ENCODE results near the gene GEN1.

Gene GEN1

DNA sequence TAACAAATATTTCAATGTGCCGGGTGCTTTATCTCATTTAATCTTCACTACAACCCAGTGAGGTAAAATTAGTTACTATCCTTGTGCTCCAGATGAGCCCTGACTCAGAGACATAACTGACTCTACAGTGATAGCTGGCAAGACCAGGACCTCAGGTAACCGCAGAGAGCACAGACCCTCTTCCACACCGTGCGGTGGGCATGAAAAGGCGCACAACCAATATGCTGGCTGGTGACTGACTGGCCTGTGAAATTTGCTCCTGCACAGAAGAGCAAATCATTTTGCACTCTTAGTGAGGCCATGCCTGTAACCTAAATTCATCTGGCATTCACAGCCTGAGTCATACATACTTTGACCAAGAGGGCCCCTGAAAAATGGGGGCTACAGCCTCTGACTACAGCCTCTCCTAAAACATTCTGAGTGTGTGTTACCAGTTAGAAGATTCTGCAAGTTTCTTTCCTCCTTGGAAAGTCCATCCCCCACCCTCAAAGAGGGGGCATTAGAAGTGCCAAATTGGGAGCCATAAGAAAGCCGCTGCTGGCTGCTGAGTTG is 39.9 kb downstream of the GEN1 start:
- H3K27me3 Mint-ChIP-seq: no peaks in the 10 kb centered on the region
- no peaks in the 10 kb centered on the region for H3K36me3 Mint-ChIP-seq
- DNase-seq (ENCODE audit: low spot score in 2 of 2): no peak
- no peak overlapping the region for H3K27ac Mint-ChIP-seq
- H3K4me3 Mint-ChIP-seq: no peak overlapping the region
- ATAC-seq (ENCODE audit: low read depth): no peak
- H3K4me1 Mint-ChIP-seq: peaks cover 6% of the 10 kb centered on the region
- no peaks in the 10 kb centered on the region for H3K9me3 Mint-ChIP-seq

DNA sequence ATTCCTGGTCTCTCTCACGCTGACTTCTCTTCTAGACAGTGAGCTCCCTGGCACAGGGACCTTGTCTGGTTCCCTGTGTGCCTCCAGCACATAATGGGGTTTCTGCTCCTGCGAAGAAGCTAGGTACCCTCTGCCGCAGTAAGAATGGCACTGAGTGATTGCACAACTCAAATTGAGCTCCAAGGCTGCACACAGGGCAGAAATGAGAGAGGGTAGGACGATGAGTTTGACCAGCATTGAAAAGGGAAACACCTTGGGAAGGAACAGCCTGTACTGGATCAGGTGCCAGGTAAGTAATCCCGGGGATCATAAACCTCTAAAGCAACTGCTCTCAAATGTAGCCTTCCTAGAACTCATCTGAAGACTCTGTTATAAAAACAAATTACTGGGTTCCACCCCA is 41.4 kb downstream of the GEN1 start:
- H3K9me3 Mint-ChIP-seq: no peaks in the 10 kb centered on the region
- ATAC-seq (ENCODE audit: low read depth): no peak
- H3K27ac Mint-ChIP-seq: no peak overlapping the region
- DNase-seq (ENCODE audit: low spot score in 2 of 2): no peak
- H3K4me3 Mint-ChIP-seq: no peak overlapping the region
- H3K36me3 Mint-ChIP-seq: no peaks in the 10 kb centered on the region
- H3K27me3 Mint-ChIP-seq: no peaks in the 10 kb centered on the region
- H3K4me1 Mint-ChIP-seq: peaks cover 12% of the 10 kb centered on the region

DNA sequence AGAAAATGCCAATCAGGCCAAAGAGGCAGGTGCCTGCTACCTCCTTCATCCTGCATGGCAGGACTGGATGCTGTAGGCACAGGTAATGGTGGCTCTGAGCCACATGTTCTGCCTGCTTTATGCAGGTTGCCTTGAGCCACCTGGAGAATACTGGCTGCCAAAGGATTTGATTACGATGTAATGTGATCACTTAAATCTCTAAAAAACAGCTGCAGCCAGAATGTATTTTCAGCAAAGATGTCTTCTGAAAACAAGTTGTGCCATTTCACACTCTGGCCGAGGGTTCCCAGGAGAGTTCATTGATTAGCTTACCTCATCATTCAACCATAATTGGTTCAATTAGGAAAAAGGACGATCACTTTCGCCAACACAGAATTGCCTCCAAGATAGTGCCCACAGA is 44.4 kb downstream of the GEN1 start:
- Mint-ChIP-seq H3K9me3 (no peaks in the 10 kb centered on the region), H3K27me3 (no peaks in the 10 kb centered on the region), H3K4me1 (peaks cover 15% of the 10 kb centered on the region), H3K36me3 (no peaks in the 10 kb centered on the region), H3K4me3 (no peak overlapping the region), H3K27ac (no peak overlapping the region)
- DNase-seq (ENCODE audit: low spot score in 2 of 2) (no peak), ATAC-seq (ENCODE audit: low read depth) (no peak)

DNA sequence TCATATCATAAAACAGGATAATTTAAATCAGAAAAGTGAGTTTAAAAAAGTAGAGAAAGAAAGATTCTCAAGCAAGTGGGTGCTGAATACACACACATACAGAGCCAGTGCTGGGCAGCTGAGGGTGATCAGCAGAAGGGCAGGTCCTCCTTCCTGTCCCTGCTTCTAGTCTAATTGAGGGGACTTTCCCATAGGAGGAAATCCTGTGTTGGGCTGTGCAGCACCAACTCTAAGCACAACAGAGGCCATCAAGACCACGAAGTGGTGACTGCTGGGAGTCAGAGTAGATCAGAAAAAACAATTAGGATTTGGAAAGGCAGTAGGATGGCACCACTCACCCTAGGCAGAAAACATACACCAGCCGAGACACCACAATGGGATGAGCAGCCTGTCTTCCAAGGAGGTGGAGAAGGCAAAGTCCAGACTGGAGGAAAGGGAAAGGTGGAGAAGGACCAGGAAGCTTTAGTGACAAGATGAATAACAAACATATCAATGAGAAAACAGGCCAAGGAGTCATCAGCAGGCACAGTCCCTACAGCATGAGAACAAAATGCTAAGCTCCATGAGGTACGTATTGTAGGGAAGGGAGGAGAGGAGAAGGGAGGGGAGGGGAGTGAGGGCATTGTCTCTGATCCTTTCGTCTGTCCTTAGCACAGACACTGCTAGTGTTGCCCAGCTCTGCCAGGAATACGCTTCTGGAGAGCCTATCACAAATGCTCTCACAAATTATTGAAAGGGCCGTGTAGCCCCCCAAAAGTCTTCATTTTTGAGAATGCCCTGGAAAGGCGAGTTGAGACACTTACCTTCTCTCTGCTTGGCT is 45.6 kb downstream of the GEN1 start:
- no peaks in the 10 kb centered on the region for H3K9me3 Mint-ChIP-seq
- no peaks in the 10 kb centered on the region for H3K27me3 Mint-ChIP-seq
- ATAC-seq (ENCODE audit: low read depth) (peak; percentile 27), DNase-seq (ENCODE audit: low spot score in 2 of 2) (no peak)
- H3K4me1 Mint-ChIP-seq: peaks cover 26% of the 10 kb centered on the region
- peak overlapping the region; percentile 48 for H3K4me3 Mint-ChIP-seq
- no peaks in the 10 kb centered on the region for H3K36me3 Mint-ChIP-seq
- H3K27ac Mint-ChIP-seq: peak overlapping the region; percentile 69

DNA sequence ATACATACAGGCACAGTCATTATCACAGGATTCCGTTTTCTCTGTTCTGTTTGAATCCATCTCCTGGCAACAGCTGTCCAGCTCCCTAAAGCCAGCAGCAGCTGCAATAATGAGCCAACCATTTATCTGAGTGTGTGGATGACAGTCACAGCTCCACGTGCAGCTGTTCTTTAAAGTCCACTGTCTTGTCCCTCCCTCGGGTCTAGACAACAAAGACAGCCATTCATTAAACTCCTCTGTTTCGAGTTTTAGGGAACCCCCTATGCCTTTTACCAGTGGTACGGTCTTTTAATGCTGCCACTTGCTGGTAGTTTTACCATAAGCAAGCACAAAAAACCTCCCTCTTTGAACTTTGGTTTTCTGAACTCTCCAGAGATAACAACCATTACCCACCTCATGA is 46.3 kb downstream of the GEN1 start:
- no peaks in the 10 kb centered on the region for H3K27me3 Mint-ChIP-seq
- no peak for ATAC-seq (ENCODE audit: low read depth)
- H3K27ac Mint-ChIP-seq: no peak overlapping the region
- no peaks in the 10 kb centered on the region for H3K36me3 Mint-ChIP-seq
- H3K9me3 Mint-ChIP-seq: no peaks in the 10 kb centered on the region
- no peak overlapping the region for H3K4me3 Mint-ChIP-seq
- no peak for DNase-seq (ENCODE audit: low spot score in 2 of 2)
- H3K4me1 Mint-ChIP-seq: peaks cover 33% of the 10 kb centered on the region

DNA sequence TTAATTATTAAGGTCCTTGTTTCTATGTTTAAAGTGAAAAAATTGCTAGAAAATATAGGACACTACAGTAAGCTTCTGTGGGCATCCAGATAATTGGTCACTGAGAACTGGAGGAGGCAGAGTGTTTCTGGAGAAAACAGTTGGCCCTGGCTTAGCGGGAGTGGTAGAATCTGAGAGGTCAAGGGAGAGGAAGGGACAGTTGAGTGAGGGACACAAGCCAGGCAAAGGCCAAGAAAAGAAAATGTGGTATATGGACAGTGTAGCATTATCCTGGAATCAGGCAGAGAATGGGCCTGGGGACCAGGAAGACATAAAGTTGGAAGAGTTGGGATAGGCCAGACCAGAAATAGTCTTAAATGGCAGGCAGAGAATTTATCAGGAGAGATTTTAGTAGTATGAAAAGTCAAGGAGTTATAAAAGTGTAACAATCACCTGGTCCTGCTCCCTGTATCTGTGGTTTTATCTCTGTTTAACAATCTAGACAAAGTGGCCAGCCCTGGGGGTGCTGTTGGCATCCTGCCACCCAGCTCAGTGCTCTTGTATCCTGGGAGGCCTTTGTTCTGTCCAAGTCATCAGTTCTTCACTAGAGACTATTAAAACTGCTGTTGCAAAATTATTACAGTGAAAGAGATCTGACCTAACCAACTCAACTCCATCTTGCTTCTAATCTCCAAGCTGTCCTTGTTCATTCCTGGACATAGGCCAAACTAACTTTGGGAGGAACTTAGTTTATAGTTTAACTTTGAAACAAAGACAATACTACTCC is 46.9 kb downstream of the GEN1 start:
- H3K4me1 Mint-ChIP-seq: peaks cover 39% of the 10 kb centered on the region
- no peaks in the 10 kb centered on the region for H3K9me3 Mint-ChIP-seq
- DNase-seq (ENCODE audit: low spot score in 2 of 2): no peak
- H3K36me3 Mint-ChIP-seq: no peaks in the 10 kb centered on the region
- H3K4me3 Mint-ChIP-seq: no peak overlapping the region
- ATAC-seq (ENCODE audit: low read depth): no peak
- no peak overlapping the region for H3K27ac Mint-ChIP-seq
- no peaks in the 10 kb centered on the region for H3K27me3 Mint-ChIP-seq

DNA sequence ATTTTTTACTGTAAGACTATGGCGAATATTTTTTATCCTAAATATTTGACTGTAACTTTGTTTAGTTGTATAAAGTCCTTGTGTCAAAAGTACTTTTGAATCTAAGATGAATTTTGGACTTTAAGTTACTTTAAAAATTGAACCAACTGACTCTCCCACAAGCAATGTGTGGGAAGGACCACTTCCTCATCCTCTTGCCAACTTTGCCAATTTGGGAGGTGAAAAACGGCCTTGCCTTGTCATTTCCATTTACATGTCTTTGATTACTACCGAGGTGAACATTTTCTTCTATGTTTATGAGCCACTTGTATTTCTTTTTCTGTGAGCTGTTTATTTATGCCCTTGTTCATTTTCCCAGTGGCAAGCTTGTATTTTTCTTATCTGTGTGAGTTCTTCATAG is 49.6 kb downstream of the GEN1 start:
- Mint-ChIP-seq H3K4me1 (peaks cover 48% of the 10 kb centered on the region), H3K27ac (peak overlapping the region; percentile 89), H3K27me3 (no peaks in the 10 kb centered on the region), H3K4me3 (peak overlapping the region; percentile 27), H3K36me3 (no peaks in the 10 kb centered on the region), H3K9me3 (no peaks in the 10 kb centered on the region)
- DNase-seq (ENCODE audit: low spot score in 2 of 2): no peak
- ATAC-seq (ENCODE audit: low read depth): no peak

DNA sequence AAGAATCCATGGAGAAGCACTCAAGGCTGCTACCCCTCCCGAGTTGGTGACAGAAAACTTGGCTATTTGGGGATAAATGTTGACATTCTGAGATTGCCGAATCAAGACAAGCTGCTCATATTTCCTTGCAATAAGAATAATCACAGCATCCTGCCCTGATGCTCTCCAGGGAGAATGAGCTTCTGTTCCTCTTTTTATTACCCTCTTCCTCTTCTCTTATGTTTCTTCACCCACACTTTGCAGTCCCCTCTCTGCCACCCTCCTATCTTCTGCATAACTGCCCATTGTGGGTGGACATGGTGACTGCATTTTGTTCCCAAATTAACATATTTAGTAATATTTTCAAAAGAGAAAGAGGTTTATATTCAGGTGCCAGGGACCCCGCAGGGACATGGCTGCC is 50.4 kb downstream of the GEN1 start:
- H3K4me3 Mint-ChIP-seq: peak overlapping the region; percentile 27
- no peaks in the 10 kb centered on the region for H3K9me3 Mint-ChIP-seq
- no peaks in the 10 kb centered on the region for H3K36me3 Mint-ChIP-seq
- ATAC-seq (ENCODE audit: low read depth): peak; percentile 93
- peaks cover 46% of the 10 kb centered on the region for H3K4me1 Mint-ChIP-seq
- H3K27ac Mint-ChIP-seq: peak overlapping the region; percentile 89
- no peaks in the 10 kb centered on the region for H3K27me3 Mint-ChIP-seq
- DNase-seq (ENCODE audit: low spot score in 2 of 2): peak; percentile 29 to 41

DNA sequence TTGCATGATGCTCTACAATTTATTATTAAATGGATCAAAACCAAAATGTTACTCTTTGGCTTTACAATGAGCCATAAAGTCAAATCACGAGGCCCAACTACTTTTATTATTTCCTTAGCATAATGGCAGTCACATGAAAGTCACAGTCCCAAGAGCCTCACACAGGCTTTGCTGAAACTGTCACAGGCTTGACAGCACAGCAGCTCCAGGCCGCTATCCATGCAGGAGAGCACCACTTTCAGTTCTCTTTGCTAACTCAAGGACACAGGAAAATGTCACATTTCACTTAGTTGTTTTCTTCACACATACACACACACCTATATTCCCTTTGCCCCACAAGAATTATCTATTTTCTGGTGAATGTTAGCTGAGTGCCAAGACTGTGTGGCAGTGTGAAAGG is 51.2 kb downstream of the GEN1 start:
- Mint-ChIP-seq H3K4me1 (peaks cover 42% of the 10 kb centered on the region), H3K27me3 (no peaks in the 10 kb centered on the region), H3K9me3 (no peaks in the 10 kb centered on the region), H3K27ac (peak overlapping the region; percentile 89), H3K4me3 (peak overlapping the region; percentile 19), H3K36me3 (no peaks in the 10 kb centered on the region)
- DNase-seq (ENCODE audit: low spot score in 2 of 2) (no peak), ATAC-seq (ENCODE audit: low read depth) (peak; percentile 55)

DNA sequence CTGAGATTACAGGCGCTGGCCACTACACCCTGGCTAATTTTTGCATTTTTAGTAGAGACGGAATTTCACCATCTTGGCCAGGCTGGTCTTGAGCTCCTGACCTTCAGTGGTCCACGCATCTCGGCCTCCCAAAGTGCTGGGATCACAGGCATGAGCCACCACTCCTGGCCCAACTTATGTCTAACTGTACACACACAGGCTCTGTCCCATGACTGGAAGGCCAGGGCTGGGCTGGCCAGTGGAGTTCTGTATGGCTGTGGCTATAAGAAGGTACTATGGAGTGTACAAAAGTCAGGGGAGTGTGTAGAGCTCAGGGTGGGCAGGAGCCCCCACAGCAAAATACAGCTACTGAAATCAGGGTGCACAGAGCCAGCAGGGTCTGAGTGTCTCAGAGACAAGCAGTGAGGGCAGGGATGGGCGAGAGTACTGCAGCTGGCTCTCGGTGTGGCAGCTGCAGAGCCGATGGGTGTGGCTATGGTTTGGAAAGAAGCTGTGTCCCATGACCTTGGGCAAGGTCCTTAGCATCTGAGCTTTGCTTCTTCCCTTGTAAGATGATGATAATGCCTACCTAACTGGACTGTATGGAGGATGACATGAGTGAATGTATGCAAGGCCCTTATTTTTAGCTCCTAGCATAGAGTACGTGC is 51.9 kb downstream of the GEN1 start:
- H3K4me1 Mint-ChIP-seq: peaks cover 41% of the 10 kb centered on the region
- no peaks in the 10 kb centered on the region for H3K27me3 Mint-ChIP-seq
- no peaks in the 10 kb centered on the region for H3K36me3 Mint-ChIP-seq
- H3K4me3 Mint-ChIP-seq: no peak overlapping the region
- peak overlapping the region; percentile 89 for H3K27ac Mint-ChIP-seq
- H3K9me3 Mint-ChIP-seq: no peaks in the 10 kb centered on the region
- no peak for DNase-seq (ENCODE audit: low spot score in 2 of 2)
- peak; percentile 17 for ATAC-seq (ENCODE audit: low read depth)

DNA sequence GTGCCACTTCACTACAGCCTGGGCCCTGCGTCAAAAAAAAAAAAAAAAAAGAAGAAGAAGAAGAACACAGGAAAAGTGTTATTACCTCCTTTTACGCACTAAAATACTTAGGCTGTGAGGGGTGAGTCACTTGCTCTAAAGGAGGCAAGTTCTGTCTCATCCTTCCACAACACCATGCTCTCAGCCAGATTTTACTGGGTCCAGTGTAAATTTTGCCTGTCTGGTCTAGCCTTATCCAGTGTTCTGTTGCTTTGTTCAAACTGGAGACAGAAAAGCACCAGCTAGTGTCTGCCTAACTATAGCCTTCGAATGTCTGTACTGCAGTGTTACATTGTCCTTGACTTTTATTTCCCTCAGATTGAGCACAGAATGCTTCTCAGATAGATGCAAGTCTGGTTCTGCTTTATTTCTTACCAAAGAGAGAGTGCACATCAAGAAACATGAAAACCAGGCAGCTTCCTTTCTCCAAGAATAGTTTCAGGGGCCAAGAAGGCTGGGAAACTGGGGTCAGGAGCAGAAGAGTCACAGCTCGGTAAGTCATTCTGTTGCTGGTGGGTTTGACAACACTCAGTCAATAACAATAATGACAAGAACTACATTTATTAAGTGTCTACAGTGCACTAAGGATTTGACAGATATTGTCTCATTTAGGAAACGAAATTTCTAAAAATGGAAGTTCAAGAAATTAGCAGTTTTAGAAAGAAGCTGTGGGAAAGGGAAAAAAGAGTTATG is 59.2 kb downstream of the GEN1 start:
- ATAC-seq (ENCODE audit: low read depth) (peak; percentile 65), DNase-seq (ENCODE audit: low spot score in 2 of 2) (no peak)
- Mint-ChIP-seq H3K9me3 (peaks cover 2% of the 10 kb centered on the region), H3K36me3 (no peaks in the 10 kb centered on the region), H3K4me1 (peaks cover 28% of the 10 kb centered on the region), H3K4me3 (peak overlapping the region; percentile 67), H3K27me3 (no peaks in the 10 kb centered on the region), H3K27ac (peak overlapping the region; percentile 95)

DNA sequence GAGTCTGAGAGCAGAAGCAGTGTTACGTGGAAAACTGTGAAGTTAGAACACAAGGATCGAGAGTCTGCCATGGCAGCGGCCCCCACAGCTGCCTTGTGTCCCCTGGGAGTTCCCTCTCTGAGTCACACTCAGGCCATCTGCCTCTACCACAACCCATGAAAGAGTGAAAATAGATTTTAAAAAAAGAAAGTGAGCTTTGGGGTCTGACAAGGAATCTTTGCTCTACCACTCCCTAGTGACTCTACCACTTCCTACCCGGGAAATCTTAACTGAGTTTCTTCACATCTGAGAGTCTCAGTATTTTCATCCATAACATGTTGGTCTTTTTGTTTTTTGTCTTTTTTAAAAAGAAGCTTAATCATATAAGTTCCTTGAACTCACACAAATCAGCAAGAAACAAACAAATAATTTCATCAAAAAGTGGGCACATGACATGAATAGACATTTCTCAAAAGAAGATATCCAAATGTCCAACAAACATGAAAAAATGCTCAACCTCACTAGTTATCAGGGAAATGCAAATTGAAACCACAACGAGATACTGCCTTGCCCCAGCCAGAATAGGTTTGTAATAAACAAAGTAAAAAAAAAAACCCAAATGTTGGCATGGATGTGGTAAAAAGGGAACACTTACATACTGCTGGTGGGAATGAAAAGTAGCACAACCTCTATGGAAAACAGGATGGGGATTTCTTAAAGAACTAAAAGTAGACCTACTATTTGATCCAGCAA is 60.0 kb downstream of the GEN1 start:
- Mint-ChIP-seq H3K4me3 (peak overlapping the region; percentile 67), H3K27ac (peak overlapping the region; percentile 95), H3K36me3 (no peaks in the 10 kb centered on the region), H3K9me3 (peaks cover 2% of the 10 kb centered on the region), H3K27me3 (no peaks in the 10 kb centered on the region), H3K4me1 (peaks cover 25% of the 10 kb centered on the region)
- DNase-seq (ENCODE audit: low spot score in 2 of 2): peak; percentile 27 to 42
- ATAC-seq (ENCODE audit: low read depth): peak; percentile 84

DNA sequence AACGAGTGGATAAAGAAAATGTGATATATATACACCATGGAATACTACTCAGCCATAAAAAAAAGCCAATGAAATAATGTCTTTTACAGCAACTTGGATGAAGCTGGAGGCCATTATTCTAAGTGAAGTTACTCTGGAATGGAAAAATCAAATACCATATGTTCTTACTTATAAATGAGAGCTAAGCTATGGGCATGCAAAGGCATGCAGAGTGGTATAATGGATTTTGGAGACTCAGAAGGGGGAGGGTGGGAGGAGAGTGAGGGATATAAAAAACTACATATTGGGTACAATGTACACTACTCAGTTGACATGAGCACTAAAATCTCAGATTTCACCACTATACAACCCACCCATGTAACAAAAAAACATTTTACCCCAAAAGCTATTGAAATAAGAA is 60.7 kb downstream of the GEN1 start:
- Mint-ChIP-seq H3K27me3 (no peaks in the 10 kb centered on the region), H3K4me1 (peaks cover 25% of the 10 kb centered on the region), H3K36me3 (no peaks in the 10 kb centered on the region), H3K27ac (peak overlapping the region; percentile 95), H3K9me3 (peaks cover 2% of the 10 kb centered on the region), H3K4me3 (no peak overlapping the region)
- DNase-seq (ENCODE audit: low spot score in 2 of 2): no peak
- no peak for ATAC-seq (ENCODE audit: low read depth)

All from memory B cell (primary cell).